Loucy (cell line): ENCODE data around the gene IL21R.

Experiments
- H2AFZ ChIP-seq: fragments of 200-600 bp; sonication (generic); 2 replicates; pipeline ENCODE4 v1.6.0; 2016; ENCODE audit warnings: antibody characterized with exemption, mild to moderate bottlenecking, low read length, moderate library complexity
- H3F3A ChIP-seq: fragments of 200-600 bp; 2 replicates; pipeline ENCODE4 v1.6.0; 2016; ENCODE audit warnings: antibody characterized with exemption, low read depth, mild to moderate bottlenecking
- H3K27me3 ChIP-seq: fragments of 200-600 bp; sonication (generic); 2 replicates; pipeline ENCODE4 v1.6.1; 2014; ENCODE audit warnings: low read length, mild to moderate bottlenecking; ENCODE audit not compliant: insufficient read depth, poor library complexity, severe bottlenecking
- H3K36me3 ChIP-seq: fragments of 200-600 bp; sonication (generic); 2 replicates; pipeline ENCODE4 v1.6.1; 2016; ENCODE audit warnings: low read length; ENCODE audit not compliant: insufficient read depth
- H3K4me1 ChIP-seq: fragments of 200-600 bp; sonication (generic); 2 replicates; pipeline ENCODE4 v1.5.1; 2014; ENCODE audit warnings: low read length, mild to moderate bottlenecking; ENCODE audit not compliant: insufficient read depth, poor library complexity, severe bottlenecking
- H3K4me2 ChIP-seq: fragments of 200-600 bp; sonication (generic); 2 replicates; pipeline ENCODE4 v1.6.0; 2014; ENCODE audit warnings: antibody characterized with exemption, low read length, low read depth, mild to moderate bottlenecking; ENCODE audit not compliant: poor library complexity, severe bottlenecking
- H3K4me3 ChIP-seq: fragments of 200-600 bp; sonication (generic); 2 replicates; pipeline ENCODE4 v1.5.1; 2014; ENCODE audit warnings: low read length, mild to moderate bottlenecking, mixed read lengths; ENCODE audit not compliant: poor library complexity, severe bottlenecking
- H3K79me2 ChIP-seq: fragments of 200-600 bp; sonication (generic); 2 replicates; pipeline ENCODE4 v1.6.1; 2014; ENCODE audit warnings: low read length; ENCODE audit not compliant: insufficient read depth
- H3K9ac ChIP-seq: fragments of 200-600 bp; sonication (generic); 2 replicates; pipeline ENCODE4 v1.6.0; 2014; ENCODE audit warnings: mild to moderate bottlenecking, low read depth, low read length, moderate library complexity; ENCODE audit not compliant: poor library complexity, severe bottlenecking
- H3K9me2 ChIP-seq: fragments of 200-600 bp; sonication (generic); replicated peaks from 2 replicates; pipeline ENCODE4 v1.6.1; 2016; ENCODE audit warnings: low read depth, low read length, mixed read lengths
- H3K9me3 ChIP-seq: fragments of 200-600 bp; sonication (generic); 2 replicates; pipeline ENCODE4 v1.6.1; 2014; ENCODE audit warnings: mild to moderate bottlenecking, antibody characterized with exemption, low read length, low read depth; ENCODE audit not compliant: insufficient read depth
- H4K20me1 ChIP-seq: fragments of 200-600 bp; sonication (generic); 2 replicates; pipeline ENCODE4 v1.6.0; 2014; ENCODE audit warnings: antibody characterized with exemption, low read length, mild to moderate bottlenecking; ENCODE audit not compliant: insufficient read depth, poor library complexity, severe bottlenecking
- CTCF ChIP-seq: fragments of 200-600 bp; sonication (generic); conservative IDR thresholded peaks from 2 replicates; pipeline ENCODE4 v1.5.1; 2014; ENCODE audit warnings: mild to moderate bottlenecking, antibody characterized with exemption, low read length
- EZH2phosphoT487 ChIP-seq: fragments of 200-600 bp; IDR thresholded peaks from 2 replicates; pipeline ENCODE4 v1.6.1; 2018; ENCODE audit warnings: antibody characterized with exemption, mild to moderate bottlenecking, moderate library complexity, borderline replicate concordance

IL21R gene

GRCh38 chr16:27439271-27440018 lies 37.5 kb downstream of the IL21R start:
- Histone ChIP-seq H3K9me3 (no peaks in the 10 kb centered on the region), H3F3A (no peaks in the 10 kb centered on the region), H4K20me1 (no peaks in the 10 kb centered on the region), H3K79me2 (no peaks in the 10 kb centered on the region), H3K36me3 (peaks cover 12% of the 10 kb centered on the region; the same call in 1 of the 2 replicates), H3K4me3 (no peak overlapping the region), H2AFZ (no peak overlapping the region), H3K9me2 (no peaks in the 10 kb centered on the region), H3K4me2 (no peak overlapping the region), H3K9ac (no peak overlapping the region), H3K27me3 (no peaks in the 10 kb centered on the region), H3K4me1 (no peaks in the 10 kb centered on the region)
- TF ChIP-seq CTCF (no peak), EZH2phosphoT487 (no peak)

- Histone ChIP-seq H3K4me1 (peaks cover 5% of the 10 kb centered on the region), H2AFZ (no peak overlapping the region), H3F3A (no peaks in the 10 kb centered on the region), H3K9me3 (no peaks in the 10 kb centered on the region; the same call in 1 of the 2 replicates), H3K79me2 (no peaks in the 10 kb centered on the region), H3K4me3 (no peak overlapping the region), H3K9ac (no peak overlapping the region), H3K27me3 (no peaks in the 10 kb centered on the region), H3K36me3 (peaks cover 22% of the 10 kb centered on the region; the same call in 1 of the 2 replicates), H4K20me1 (no peaks in the 10 kb centered on the region), H3K4me2 (no peak overlapping the region), H3K9me2 (no peaks in the 10 kb centered on the region)
- TF ChIP-seq CTCF, result no peak
- no peak for TF ChIP-seq EZH2phosphoT487
Observed at GRCh38 chr16:27441276-27441675, 39.3 kb downstream of the IL21R start.

GRCh38 chr16:27441998-27442397 lies 40.0 kb downstream of the IL21R start:
- TF ChIP-seq EZH2phosphoT487 (no peak), CTCF (no peak)
- no peaks in the 10 kb centered on the region for H3K9me2 ChIP-seq
- H2AFZ ChIP-seq, result no peak overlapping the region
- no peak overlapping the region for H3K4me3 ChIP-seq
- H3K9ac ChIP-seq, result no peak overlapping the region
- no peaks in the 10 kb centered on the region; the same call in 1 of the 2 replicates for H3K9me3 ChIP-seq
- peaks cover 22% of the 10 kb centered on the region; the same call in 1 of the 2 replicates for H3K36me3 ChIP-seq
- H3K27me3 ChIP-seq, result no peaks in the 10 kb centered on the region
- no peaks in the 10 kb centered on the region for H3F3A ChIP-seq
- no peaks in the 10 kb centered on the region for H4K20me1 ChIP-seq
- peaks cover 12% of the 10 kb centered on the region for H3K4me1 ChIP-seq
- no peak overlapping the region for H3K4me2 ChIP-seq
- no peaks in the 10 kb centered on the region for H3K79me2 ChIP-seq
